GM18909 (cell line): ENCODE measurements around the gene DUSP5.
A peak's percentile ranks its signal among the peaks of the same experiment; 100 is the strongest.
"Not testable (repeated sequence)": the region's sequence is repeated elsewhere in the genome, so short reads cannot be mapped to it uniquely, and the experiment has no call there.

ENCODE experiments used
- ATAC-seq: cut with Tn5 transposase; IDR thresholded peaks from one replicate; pipeline ENCODE4 v1.9.1; 2021; ENCODE audit warnings: mild to moderate bottlenecking; ENCODE audit not compliant: unreplicated experiment, poor library complexity

DUSP5 gene

GRCh38 chr10:110497438-110498086 is at the start of gene DUSP5:
Gene DUSP5 (plus strand): TSS chr10:110497907. CDS start chr10:110498122, 215 bp downstream.
- ATAC-seq: peak; percentile 63

- ATAC-seq: no peak
Observed at GRCh38 chr10:110448682-110449418, 48.9 kb upstream of the DUSP5 start.

GRCh38 chr10:110455446-110455845 is 42.3 kb upstream of the DUSP5 start:
- peak; percentile 47 for ATAC-seq

GRCh38 chr10:110456046-110456445 is 41.7 kb upstream of the DUSP5 start:
- ATAC-seq: no peak

- no peak for ATAC-seq
Observed at GRCh38 chr10:110456523-110457091, 41.1 kb upstream of the DUSP5 start.

GRCh38 chr10:110457851-110458250 is 39.9 kb upstream of the DUSP5 start:
- no peak for ATAC-seq

- ATAC-seq: no peak
Observed at GRCh38 chr10:110458266-110458920, 39.3 kb upstream of the DUSP5 start.

- no peak for ATAC-seq
Observed at GRCh38 chr10:110459600-110459999, 38.1 kb upstream of the DUSP5 start.

- ATAC-seq: no peak
Observed at GRCh38 chr10:110460111-110460809, 37.4 kb upstream of the DUSP5 start.

- no peak for ATAC-seq
Observed at GRCh38 chr10:110461088-110461487, 36.6 kb upstream of the DUSP5 start.

GRCh38 chr10:110461530-110461929 is 36.2 kb upstream of the DUSP5 start:
- ATAC-seq: no peak

- no peak for ATAC-seq
Observed at GRCh38 chr10:110462166-110463095, 35.3 kb upstream of the DUSP5 start.

GRCh38 chr10:110468258-110468657 is 29.4 kb upstream of the DUSP5 start:
- ATAC-seq: not testable (repeated sequence)

GRCh38 chr10:110470541-110470940 is 27.2 kb upstream of the DUSP5 start:
- not testable (repeated sequence) for ATAC-seq

- ATAC-seq: no peak
Observed at GRCh38 chr10:110471566-110472139, 26.1 kb upstream of the DUSP5 start.

GRCh38 chr10:110474017-110474416 is 23.7 kb upstream of the DUSP5 start:
- ATAC-seq: no peak

GRCh38 chr10:110474826-110475225 is 22.9 kb upstream of the DUSP5 start:
- no peak for ATAC-seq

GRCh38 chr10:110475722-110476515 is 21.8 kb upstream of the DUSP5 start:
- ATAC-seq: no peak
